ENCODE data around the gene TSC1. TPM values are rescaled to one million over a fixed set of nuclear protein-coding genes. Genes with fewer than 3 reads are reported as not detected.
"Not testable (repeated sequence)": the region's sequence is repeated elsewhere in the genome, so short reads cannot be mapped to it uniquely, and the experiment has no call there.

Gene TSC1
- total RNA-seq, 1 experiment from 2014 or later = 29.4 TPM

- no peak for DNase-seq (ENCODE audit: low read depth)
Measured at GRCh38 chr9:132976571-132976970, 32.2 kb upstream of the TSC1 start.

GRCh38 chr9:132975961-132976360 lies 31.5 kb upstream of the TSC1 start:
- no peak for DNase-seq (ENCODE audit: low read depth)

DNA sequence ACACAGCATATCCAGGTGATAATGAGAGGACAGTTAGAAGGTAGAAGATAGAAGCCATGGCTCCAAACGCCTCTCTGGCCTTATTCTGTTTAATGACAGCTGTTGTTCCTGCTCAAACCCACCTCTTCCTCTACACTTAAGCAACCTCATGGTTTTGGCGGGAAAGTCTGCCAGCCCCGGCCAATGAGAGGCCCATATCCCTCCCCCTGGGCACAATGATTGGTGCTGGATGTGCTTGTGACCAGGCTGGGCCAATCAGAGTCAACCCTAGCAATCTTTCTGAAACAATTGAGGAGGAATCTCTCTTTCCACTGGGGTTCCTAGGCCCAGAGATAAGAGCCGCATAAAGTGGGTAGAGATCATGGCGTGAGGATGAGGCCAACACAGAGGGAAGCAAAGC lies 29.3 kb upstream of the TSC1 start:
- DNase-seq (ENCODE audit: low read depth) = peak; percentile 47

GRCh38 chr9:132973166-132973565 lies 28.8 kb upstream of the TSC1 start:
- DNase-seq (ENCODE audit: low read depth) = no peak

- DNase-seq (ENCODE audit: low read depth) = no peak
Measured at GRCh38 chr9:132970324-132971062, 26.1 kb upstream of the TSC1 start.

- no peak for DNase-seq (ENCODE audit: low read depth)
Measured at GRCh38 chr9:132969783-132970182, 25.4 kb upstream of the TSC1 start.

DNA sequence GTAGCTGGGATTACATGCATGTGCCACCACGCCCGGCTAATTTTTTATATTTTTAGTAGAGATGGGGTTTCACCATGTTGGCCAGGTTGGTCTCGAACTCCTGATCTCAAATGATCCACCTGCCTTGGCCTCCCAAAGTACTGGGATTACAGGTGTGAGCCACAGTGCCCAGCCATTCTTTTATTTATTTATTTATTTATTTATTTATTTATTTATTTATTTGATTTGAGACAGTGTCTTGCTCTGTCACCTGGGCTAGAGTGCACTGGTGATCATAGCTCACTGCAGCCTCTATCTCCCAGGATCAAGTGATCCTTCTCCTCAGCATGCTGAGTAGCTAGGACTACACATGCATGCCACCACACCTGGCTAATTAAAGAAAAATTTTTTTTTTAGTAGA lies 23.5 kb upstream of the TSC1 start:
- DNase-seq (ENCODE audit: low read depth) = not testable (repeated sequence)

DNA sequence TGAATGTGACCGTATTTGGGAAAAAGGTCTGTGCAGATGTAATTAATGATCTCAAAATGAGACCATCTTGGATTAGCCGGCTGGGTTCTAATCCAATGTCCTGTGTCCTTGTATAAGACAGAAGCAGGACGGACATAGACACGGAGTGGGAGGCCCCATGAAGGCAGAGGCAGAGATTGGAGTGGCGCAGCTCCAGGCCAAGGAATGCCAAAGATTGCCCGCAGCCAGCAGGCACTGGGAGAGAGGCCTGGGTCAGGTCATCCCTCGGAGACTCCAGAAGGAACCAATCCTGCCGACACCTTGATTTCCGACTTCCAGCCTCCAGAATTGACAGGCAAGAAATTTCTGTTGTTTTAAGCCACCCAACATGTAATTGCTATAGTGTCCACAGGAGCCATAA lies 21.1 kb upstream of the TSC1 start:
- no peak for DNase-seq (ENCODE audit: low read depth)

GRCh38 chr9:132961002-132961401 lies 16.6 kb upstream of the TSC1 start:
- no peak for DNase-seq (ENCODE audit: low read depth)

- DNase-seq (ENCODE audit: low read depth) = no peak
Measured at GRCh38 chr9:132957805-132958204, 13.4 kb upstream of the TSC1 start.

GRCh38 chr9:132955768-132956167 lies 11.4 kb upstream of the TSC1 start:
- no peak for DNase-seq (ENCODE audit: low read depth)

DNA sequence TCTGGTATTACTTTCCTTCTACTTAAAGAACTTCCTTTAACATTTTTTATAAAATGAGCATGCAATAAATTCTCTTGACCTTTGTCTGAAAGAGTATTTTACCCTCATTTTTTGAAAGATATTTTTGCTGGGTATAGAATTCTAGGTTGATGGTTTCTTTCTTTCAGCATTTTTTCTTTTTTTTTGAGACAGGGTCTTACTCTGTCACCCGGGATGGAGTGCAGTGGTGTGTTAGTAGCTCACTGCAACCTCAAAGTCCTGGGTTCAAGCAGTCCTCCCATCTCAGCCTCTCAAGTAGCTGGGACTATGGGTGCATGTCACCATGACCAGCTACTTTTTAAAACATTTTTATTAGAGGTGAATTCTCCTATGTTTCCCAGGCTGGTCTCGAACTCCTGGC lies 10.7 kb upstream of the TSC1 start:
- no peak for DNase-seq (ENCODE audit: low read depth)

DNA sequence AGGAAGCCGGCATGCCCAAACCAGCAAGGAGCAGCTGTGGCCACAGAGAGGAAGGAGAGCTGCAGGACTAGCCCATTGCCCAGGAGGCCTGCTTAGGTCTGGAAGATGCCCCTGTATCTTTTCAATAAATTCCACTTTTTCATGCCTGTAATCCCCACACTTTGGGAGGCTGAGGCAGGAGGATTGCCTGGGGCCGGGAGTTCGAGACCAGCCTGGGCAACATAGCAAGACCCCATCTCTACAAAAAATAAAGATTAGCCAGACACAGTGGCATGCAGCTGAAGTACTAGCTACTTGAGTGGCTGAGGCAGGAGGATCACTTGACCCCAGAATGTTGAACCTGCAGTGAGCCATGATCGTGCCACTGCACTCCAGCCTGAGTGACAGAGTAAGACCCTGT lies 5.3 kb upstream of the TSC1 start:
- no peak for DNase-seq (ENCODE audit: low read depth)

DNA sequence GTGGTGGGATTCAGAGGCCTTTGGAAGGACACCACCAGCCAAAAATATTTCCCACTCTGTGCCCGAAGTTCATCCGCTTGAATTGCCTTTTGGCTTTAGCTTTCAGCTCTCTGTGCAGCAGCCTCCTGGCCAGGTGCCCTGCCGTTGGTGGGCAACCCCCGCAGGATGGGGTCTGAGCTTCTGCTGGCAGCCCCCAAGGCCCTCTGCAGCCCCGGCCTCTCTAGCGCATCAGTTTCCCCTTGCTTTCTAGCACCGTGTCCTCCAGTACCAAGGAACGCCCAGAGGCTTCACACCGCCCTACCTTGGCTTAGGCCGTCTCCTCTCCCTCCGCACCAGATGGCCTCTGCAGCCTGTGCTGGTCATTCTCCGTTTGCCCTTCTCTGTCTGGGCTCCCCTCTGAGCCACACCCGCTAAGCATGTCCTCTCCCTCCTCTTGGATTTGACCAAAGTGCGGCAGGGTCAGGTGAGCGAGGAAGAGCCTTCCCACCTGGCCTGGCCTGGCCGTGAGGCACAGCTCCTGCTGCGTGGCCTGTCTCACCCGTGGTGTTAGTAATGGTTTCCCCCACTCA lies 4.2 kb upstream of the TSC1 start:
- no peak for DNase-seq (ENCODE audit: low read depth)

DNA sequence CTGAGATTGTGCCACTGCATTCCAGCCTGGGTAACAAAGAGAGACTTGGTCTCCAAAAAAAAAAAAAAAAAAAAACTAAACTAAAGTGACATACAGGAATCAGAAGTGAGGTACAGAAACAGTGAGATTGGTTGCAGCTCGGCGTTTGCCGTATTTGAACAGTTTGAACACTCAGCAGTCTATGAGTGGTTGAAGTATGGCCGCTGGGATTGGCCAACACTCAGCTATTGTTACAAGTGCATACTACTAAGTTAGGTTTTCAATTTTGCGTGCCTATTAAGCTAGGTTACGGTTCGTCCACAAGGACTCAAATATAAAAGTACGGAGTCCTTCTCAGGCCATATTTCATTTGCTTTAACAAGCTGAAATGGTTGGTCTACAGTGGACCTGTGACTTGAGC lies 3.3 kb upstream of the TSC1 start:
- DNase-seq (ENCODE audit: low read depth) = no peak

- peak; percentile 81 for DNase-seq (ENCODE audit: low read depth)
Measured at GRCh38 chr9:132946631-132947295, 2.3 kb upstream of the TSC1 start.

DNA sequence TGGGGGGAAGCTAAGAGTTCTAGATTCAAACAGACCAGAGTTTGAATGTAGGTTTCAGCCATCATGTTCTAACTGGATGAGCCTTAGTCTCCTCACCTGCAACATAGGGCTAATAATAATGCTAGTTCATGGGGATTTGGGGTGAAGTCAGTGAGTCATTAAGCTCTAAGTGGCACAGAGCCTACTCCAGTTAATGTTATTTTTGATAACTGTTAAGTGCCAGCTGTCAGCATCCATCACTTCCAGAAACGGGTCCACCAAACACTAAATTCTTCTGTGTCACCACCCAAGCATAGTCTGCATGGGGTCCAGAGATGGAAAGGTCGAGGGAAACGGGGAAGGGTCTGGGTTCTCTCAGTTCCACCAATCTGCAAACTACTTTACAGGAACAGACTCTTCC lies 1.8 kb upstream of the TSC1 start:
- DNase-seq (ENCODE audit: low read depth) = peak; percentile 44

GRCh38 chr9:132945186-132946130 lies 1.0 kb upstream of the TSC1 start:
- peak; percentile 20 for DNase-seq (ENCODE audit: low read depth)

GRCh38 chr9:132943651-132944293 lies 644 bp downstream of the TSC1 start:
- no peak for DNase-seq (ENCODE audit: low read depth)

GRCh38 chr9:132942541-132943182 lies 1.8 kb downstream of the TSC1 start:
- DNase-seq (ENCODE audit: low read depth) = no peak

GRCh38 chr9:132939169-132939568 lies 5.2 kb downstream of the TSC1 start:
- no peak for DNase-seq (ENCODE audit: low read depth)
